Endothelial cell of umbilical vein (primary cell): ENCODE results near the gene ACTN1. TPM values are rescaled to one million over a fixed set of nuclear protein-coding genes. Genes with fewer than 3 reads are reported as not detected.

Experiments
- BruUV-seq: library from RNA; stranded (reverse); fragments of 400-500 nt; replicated peaks from 2 replicates; lab custom pipeline; 2021; lab: Mats Ljungman, UMichigan
- CTCF ChIA-PET: fragments of 300-600, 350-600 bp; sonication (Branson Sonifier 250); formaldehyde crosslinking; loops from one replicate; lab custom pipeline; 2021; ENCODE audit warnings: antibody characterized with exemption, inconsistent platforms; lab: Charles Lee
- POLR2A ChIA-PET: fragments of 300-600, 350-600 bp; sonication (Branson Sonifier 250); formaldehyde crosslinking; loops from one replicate; lab custom pipeline; 2021; ENCODE audit warnings: antibody characterized with exemption, inconsistent platforms; lab: Charles Lee
- DNase-seq: peaks from one replicate; pipeline ENCODE4 v3.0.0-alpha.2; 2011; ENCODE audit warnings: low read depth, low spot score
- FAIRE-seq: peaks from 2 replicates; lab custom pipeline; 2011; peaks lifted over from hg19 to GRCh38; lab: Jason Lieb, UNC
- H2AFZ ChIP-seq: 2 replicates; pipeline ENCODE4 v1.6.0; 2012; ENCODE audit warnings: low read depth, low read length, control low read depth, inconsistent platforms
- H3K27ac ChIP-seq: 2 replicates; pipeline ENCODE4 v1.5.1; 2011; ENCODE audit warnings: low read depth, mild to moderate bottlenecking, control low read depth, low read length, moderate library complexity; ENCODE audit not compliant: insufficient read depth
- H3K27me3 ChIP-seq, 2 experiments: 2 replicates each; pipeline versions ENCODE4 v1.6.0 to v1.6.1; 2011; ENCODE audit warnings: low read length in 2 of 2, mixed read lengths in 1 of 2; ENCODE audit not compliant: control insufficient read depth in 2 of 2, insufficient read depth in 2 of 2
- H3K36me3 ChIP-seq, 2 experiments: 2 replicates in 1 of 2; 3 replicates in 1 of 2; pipeline ENCODE4 v1.5.1; 2011; ENCODE audit warnings: low read length in 2 of 2, mild to moderate bottlenecking in 1 of 2, moderate library complexity in 1 of 2; ENCODE audit not compliant: control insufficient read depth in 2 of 2, insufficient read depth in 2 of 2; ENCODE audit errors: extremely low read depth in 1 of 2
- H3K4me1 ChIP-seq: 3 replicates; pipeline ENCODE4 v1.5.1; 2011; ENCODE audit warnings: mild to moderate bottlenecking, low read length; ENCODE audit not compliant: control insufficient read depth, insufficient read depth; ENCODE audit errors: extremely low read depth
- H3K4me2 ChIP-seq: 2 replicates; pipeline ENCODE4 v1.6.1; 2011; ENCODE audit warnings: low read length, control low read depth, mixed read lengths; ENCODE audit not compliant: insufficient read depth
- H3K4me3 ChIP-seq, 3 experiments: fragments of 200-600 bp in 1 of 3; sonication (generic), shearing (Covaris generic) in 1 of 3; replicated peaks in 1 of 3; 2 replicates each; pipeline ENCODE4 v1.5.1; 2011 to 2016; ENCODE audit warnings: control low read depth in 3 of 3, low read length in 3 of 3, mild to moderate bottlenecking in 2 of 3, inconsistent platforms in 1 of 3, low read depth in 1 of 3, moderate library complexity in 1 of 3; ENCODE audit not compliant: insufficient read depth in 1 of 3
- H3K79me2 ChIP-seq: 2 replicates; pipeline ENCODE4 v1.6.0; 2012; ENCODE audit warnings: low read length, inconsistent platforms; ENCODE audit not compliant: control insufficient read depth, insufficient read depth
- H3K9ac ChIP-seq: replicated peaks from 2 replicates; pipeline ENCODE3; 2011; ENCODE audit warnings: low read length, control low read depth; ENCODE audit not compliant: insufficient read depth; ENCODE audit errors: extremely low read depth
- H3K9me1 ChIP-seq: replicated peaks from 3 replicates; pipeline ENCODE4 v1.6.0; 2011; ENCODE audit warnings: mild to moderate bottlenecking, low read length; ENCODE audit not compliant: control insufficient read depth, insufficient read depth; ENCODE audit errors: extremely low read depth
- H3K9me3 ChIP-seq: replicated peaks from 2 replicates; pipeline ENCODE4 v1.5.1; 2012; ENCODE audit warnings: low read length, inconsistent platforms; ENCODE audit not compliant: control insufficient read depth, insufficient read depth
- H4K20me1 ChIP-seq: replicated peaks from 2 replicates; pipeline ENCODE3; 2011; ENCODE audit warnings: mild to moderate bottlenecking, low read length; ENCODE audit not compliant: control insufficient read depth, insufficient read depth; ENCODE audit errors: extremely low read depth
- EZH2 ChIP-seq: IDR thresholded peaks from 2 replicates; pipeline ENCODE4 v1.6.1; 2012; ENCODE audit warnings: borderline replicate concordance, low read depth, mild to moderate bottlenecking, moderate library complexity, low read length, inconsistent platforms; ENCODE audit not compliant: severe bottlenecking
- FOS ChIP-seq: IDR thresholded peaks from 2 replicates; pipeline ENCODE4 v1.6.1; 2011; ENCODE audit warnings: mild to moderate bottlenecking, low read length, moderate library complexity, borderline replicate concordance; ENCODE audit not compliant: insufficient read depth
- GATA2 ChIP-seq: IDR thresholded peaks from 2 replicates; pipeline ENCODE4 v1.7.0; 2011; ENCODE audit warnings: low read depth, mild to moderate bottlenecking, moderate library complexity, mixed read lengths, low read length; ENCODE audit not compliant: insufficient read length, insufficient read depth
- JUN ChIP-seq: IDR thresholded peaks from 2 replicates; pipeline ENCODE4 v1.6.1; 2011; ENCODE audit warnings: borderline replicate concordance, low read depth; ENCODE audit not compliant: insufficient read length, insufficient read depth
- MYC ChIP-seq: IDR thresholded peaks from one replicate; pipeline ENCODE4 v1.6.1; 2011; ENCODE audit warnings: mild to moderate bottlenecking, low read depth, low read length
- POLR2A ChIP-seq: IDR thresholded peaks from 2 replicates; pipeline ENCODE4 v1.6.1; 2012; ENCODE audit warnings: low read depth, mild to moderate bottlenecking, control low read depth, low read length
- POLR2AphosphoS5 ChIP-seq: IDR thresholded peaks from 2 replicates; pipeline ENCODE4 v1.6.1; 2012; ENCODE audit warnings: low read depth, mild to moderate bottlenecking, control low read depth, low read length, moderate library complexity; ENCODE audit not compliant: insufficient read depth
- dilution Hi-C: fragments of 300-500 bp; cut with MboI; formaldehyde crosslinking; loops from one replicate; pipeline ENCODE4 v1.15.0; 2019; ENCODE audit warnings: low sequenced_read_pairs; ENCODE audit not compliant: extremely low pct_ligation_motif_present
- intact Hi-C: fragments of 100-400 bp; cut with micrococcal nuclease; formaldehyde crosslinking; loops from one replicate; pipeline ENCODE4 v1.10.0; 2022
- polyA plus RNA-seq, 4 experiments: library from polyadenylated mRNA; depleted of rRNA in 3 of 4; stranded (reverse) in 3 of 4; unstranded in 1 of 4; fragments of >200 nt; gene quantifications; 2 replicates each; pipeline versions ENCODE4 v1.2.1 to v1.2.3, GENCODE V29; 2011 to 2012; ENCODE audit warnings: missing spikeins in 1 of 4
- total RNA-seq: library from RNA; stranded (reverse); gene quantifications from 2 replicates; pipeline ENCODE4 v1.2.3, GENCODE V29; 2021
- TF ChIP-seq, protein P1 (sequence below): IDR thresholded peaks from 2 replicates; pipeline ENCODE4 v1.6.1; 2011; ENCODE audit not compliant: insufficient read depth, insufficient read length
- TF ChIP-seq, protein P2 (sequence below), 2 donors: IDR thresholded peaks; 1 replicate in 1 of 2; 2 replicates in 1 of 2; pipeline ENCODE4 v1.5.1; 2011; ENCODE audit warnings: low read length in 2 of 2, mild to moderate bottlenecking in 2 of 2, moderate library complexity in 2 of 2, control low read depth in 1 of 2, inconsistent platforms in 1 of 2, low read depth in 1 of 2; ENCODE audit not compliant: insufficient read depth in 1 of 2; ENCODE audit errors: extremely low read depth in 1 of 2

Gene ACTN1
- total and polyA plus RNA-seq, 2 donors (not counting 3 experiments of a cell fraction or from before 2014, with no cell fraction given), result 442 to 463 TPM

GRCh38 chr14:68940614-68941185 is 38.4 kb downstream of the ACTN1 start:
- Histone ChIP-seq H3K27me3 (no peaks in the 10 kb centered on the region), H3K4me2 (no peak overlapping the region), H3K9me1 (no peaks in the 10 kb centered on the region), H3K36me3 (peaks cover 2 to 16% of the 10 kb centered on the region in 2 experiments), H3K27ac (peak overlapping the region; percentile 88), H4K20me1 (peaks cover 2% of the 10 kb centered on the region), H3K4me3 (no peak overlapping the region), H3K9me3 (no peaks in the 10 kb centered on the region), H3K9ac (peak overlapping the region; percentile 40), H3K4me1 (peaks cover 58% of the 10 kb centered on the region), H3K79me2 (peaks cover 100% of the 10 kb centered on the region), H2AFZ (no peak overlapping the region)
- DNase-seq (no peak), FAIRE-seq (no peak)
- BruUV-seq, result no TSS peak
- dilution Hi-C loops (no loop called here), intact Hi-C loops (loop anchor here (1.0 kb wide), 5 partner anchors 9 to 139 kb away; partner anchors contain the start of gene ACTN1)
- TF ChIP-seq JUN (no peak), POLR2A (no peak), FOS (no peak), EZH2 (no peak), MYC (no peak), POLR2AphosphoS5 (no peak), GATA2 (no peak)
- TF ChIP-seq, protein P1, sequence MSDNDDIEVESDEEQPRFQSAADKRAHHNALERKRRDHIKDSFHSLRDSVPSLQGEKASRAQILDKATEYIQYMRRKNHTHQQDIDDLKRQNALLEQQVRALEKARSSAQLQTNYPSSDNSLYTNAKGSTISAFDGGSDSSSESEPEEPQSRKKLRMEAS, result no peak
- TF ChIP-seq, protein P2, sequence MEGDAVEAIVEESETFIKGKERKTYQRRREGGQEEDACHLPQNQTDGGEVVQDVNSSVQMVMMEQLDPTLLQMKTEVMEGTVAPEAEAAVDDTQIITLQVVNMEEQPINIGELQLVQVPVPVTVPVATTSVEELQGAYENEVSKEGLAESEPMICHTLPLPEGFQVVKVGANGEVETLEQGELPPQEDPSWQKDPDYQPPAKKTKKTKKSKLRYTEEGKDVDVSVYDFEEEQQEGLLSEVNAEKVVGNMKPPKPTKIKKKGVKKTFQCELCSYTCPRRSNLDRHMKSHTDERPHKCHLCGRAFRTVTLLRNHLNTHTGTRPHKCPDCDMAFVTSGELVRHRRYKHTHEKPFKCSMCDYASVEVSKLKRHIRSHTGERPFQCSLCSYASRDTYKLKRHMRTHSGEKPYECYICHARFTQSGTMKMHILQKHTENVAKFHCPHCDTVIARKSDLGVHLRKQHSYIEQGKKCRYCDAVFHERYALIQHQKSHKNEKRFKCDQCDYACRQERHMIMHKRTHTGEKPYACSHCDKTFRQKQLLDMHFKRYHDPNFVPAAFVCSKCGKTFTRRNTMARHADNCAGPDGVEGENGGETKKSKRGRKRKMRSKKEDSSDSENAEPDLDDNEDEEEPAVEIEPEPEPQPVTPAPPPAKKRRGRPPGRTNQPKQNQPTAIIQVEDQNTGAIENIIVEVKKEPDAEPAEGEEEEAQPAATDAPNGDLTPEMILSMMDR (IDR thresholded peaks at IDR 0.05; ENCODE audit: extremely low read depth in 1 of 2, insufficient read depth in 1 of 2, low read depth in 1 of 2, low read length in 2 of 2), result no peak
- CTCF ChIA-PET, result interaction anchor here (1.0 to 4.0 kb wide), 14 partner anchors 8 to 167 kb away, joined by 4 to 25 read pairs (median 8); no protein-coding TSS in a partner anchor
- POLR2A ChIA-PET, result interaction anchor here (0.9 to 1.5 kb wide), 10 partner anchors 11 to 97 kb away, joined by 3 to 7 read pairs (median 4); partner anchors contain the start of gene ACTN1
